A549 (cell line): ENCODE results near the gene SETD2. TPM values are rescaled to one million over a fixed set of nuclear protein-coding genes. Genes with fewer than 3 reads are reported as not detected.

Experiments used
- ATAC-seq, 2 experiments: fragments of 200-7000 bp in 1 of 2; fragments of >200 bp in 1 of 2; cut with Nextera tagmentation in 1 of 2; cut with Tn5 transposase in 1 of 2; 3 replicates each; pipeline versions ENCODE4 v1.8.0 to v1.9.1; 2018 to 2020; ENCODE audit warnings: mild to moderate bottlenecking in 1 of 2, moderate library complexity in 1 of 2
- CTCF ChIA-PET: fragments of 300-600 bp; sonication (Branson Sonifier 250); formaldehyde crosslinking; extraction: SDS; loops from one replicate; lab custom pipeline; 2021; ENCODE audit warnings: antibody characterized with exemption, inconsistent platforms; lab: Yijun Ruan, JAX
- POLR2A ChIA-PET: fragments of 350-600 bp; formaldehyde crosslinking; extraction: SDS; loops from one replicate; lab custom pipeline; 2021; ENCODE audit warnings: antibody characterized with exemption, inconsistent platforms; lab: Yijun Ruan, JAX
- DNase-seq, 2 experiments: peaks; one replicate each; pipeline versions ENCODE4 v3.0.0 to v3.0.0-alpha.2; 2011 to 2016; ENCODE audit warnings: low read depth in 1 of 2, low spot score in 1 of 2
- FAIRE-seq: peaks from 2 replicates; lab custom pipeline; 2011; peaks lifted over from hg19 to GRCh38; lab: Jason Lieb, UNC
- H3K27ac ChIP-seq, 2 experiments: fragments of >200 bp; sonication (Bioruptor Twin); formaldehyde crosslinking; 3 replicates each; pipeline ENCODE4 v1.5.1; 2016 to 2017
- H3K4me1 ChIP-seq: fragments of >200 bp; sonication (Bioruptor Twin); formaldehyde crosslinking; 3 replicates; pipeline ENCODE4 v1.6.1; 2016
- H3K4me2 ChIP-seq: fragments of >200 bp; sonication (Bioruptor Twin); formaldehyde crosslinking; 3 replicates; pipeline ENCODE4 v1.6.1; 2016
- H3K4me3 ChIP-seq: fragments of >200 bp; sonication (Bioruptor Twin); formaldehyde crosslinking; 3 replicates; pipeline ENCODE4 v1.5.1; 2016
- H3K9me3 ChIP-seq: fragments of >200 bp; sonication (Bioruptor Twin); formaldehyde crosslinking; 3 replicates; pipeline ENCODE4 v1.6.1; 2016
- BHLHE40 ChIP-seq: IDR thresholded peaks from 2 replicates; pipeline ENCODE4 v1.6.1; 2012; ENCODE audit warnings: low read depth, low read length, inconsistent platforms
- CBX8 ChIP-seq: fragments of 200-600 bp; sonication (generic); IDR thresholded peaks from 2 replicates; pipeline ENCODE4 v1.6.1; 2016
- EHF ChIP-seq: fragments of 250-450 bp; sonication (Bioruptor Pico); IDR thresholded peaks from 2 replicates; pipeline ENCODE4 v1.5.0; 2020; ENCODE audit warnings: mild to moderate bottlenecking
- EHMT2 ChIP-seq: fragments of 200-600 bp; sonication (generic); IDR thresholded peaks from 2 replicates; pipeline ENCODE4 v1.6.1; 2016; ENCODE audit warnings: antibody characterized with exemption, low read depth, mild to moderate bottlenecking, moderate library complexity
- FOSB ChIP-seq: fragments of 250-450 bp; sonication (Bioruptor Pico); IDR thresholded peaks from 2 replicates; pipeline ENCODE4 v1.5.0; 2020; ENCODE audit warnings: mild to moderate bottlenecking, moderate library complexity
- FOXS1 ChIP-seq: fragments of 250-450 bp; sonication (Bioruptor Pico); IDR thresholded peaks from 2 replicates; pipeline ENCODE4 v1.5.0; 2020; ENCODE audit warnings: mild to moderate bottlenecking, moderate library complexity
- GATA3 ChIP-seq: IDR thresholded peaks from 2 replicates; pipeline ENCODE4 v1.6.1; 2012; ENCODE audit warnings: borderline replicate concordance
- HES2 ChIP-seq: fragments of >200 bp; sonication (Bioruptor Twin); formaldehyde crosslinking; IDR thresholded peaks from 2 replicates; pipeline ENCODE4 v1.6.1; 2016
- HOXB13 ChIP-seq: fragments of 250-450 bp; sonication (Bioruptor Pico); IDR thresholded peaks from 2 replicates; pipeline ENCODE4 v1.5.0; 2020; ENCODE audit warnings: low read depth, mild to moderate bottlenecking, moderate library complexity
- JUN ChIP-seq, 2 experiments: fragments of >200 bp; sonication (Bioruptor Twin); formaldehyde crosslinking; IDR thresholded peaks; 2 replicates in 1 of 2; 3 replicates in 1 of 2; pipeline ENCODE4 v1.6.1; 2016 to 2017
- KDM5A ChIP-seq: fragments of 200-600 bp; sonication (generic); IDR thresholded peaks from 2 replicates; pipeline ENCODE4 v1.6.1; 2016; ENCODE audit warnings: antibody characterized with exemption, mild to moderate bottlenecking
- MYC ChIP-seq: IDR thresholded peaks from 2 replicates; pipeline ENCODE4 v1.6.1; 2012; ENCODE audit warnings: mild to moderate bottlenecking, inconsistent platforms, low read length, improper control_type of control experiment, borderline replicate concordance
- NPAS2 ChIP-seq: fragments of 250-450 bp; sonication (Bioruptor Pico); IDR thresholded peaks from 2 replicates; pipeline ENCODE4 v1.8.0; 2022; ENCODE audit warnings: mild to moderate bottlenecking, moderate library complexity, borderline replicate concordance
- RAD21 ChIP-seq, 2 experiments: fragments of >200 bp in 1 of 2; sonication (Bioruptor Twin) in 1 of 2; formaldehyde crosslinking in 1 of 2; IDR thresholded peaks in 1 of 2; conservative IDR thresholded peaks in 1 of 2; 2 replicates in 1 of 2; 3 replicates in 1 of 2; pipeline ENCODE4 v1.6.1; 2012 to 2018; ENCODE audit warnings: inconsistent platforms in 1 of 2
- SMC3 ChIP-seq: fragments of >200 bp; sonication (Bioruptor Twin); formaldehyde crosslinking; IDR thresholded peaks from 3 replicates; pipeline ENCODE4 v1.6.1; 2018; ENCODE audit warnings: inconsistent platforms
- SREBF2 ChIP-seq: fragments of 450-650 bp; IDR thresholded peaks from 2 replicates; pipeline ENCODE4 v1.6.1; 2014; ENCODE audit warnings: mild to moderate bottlenecking, moderate library complexity
- TFCP2L1 ChIP-seq: fragments of 250-450 bp; sonication (Bioruptor Pico); IDR thresholded peaks from 2 replicates; pipeline ENCODE4 v1.5.0; 2021; ENCODE audit warnings: mild to moderate bottlenecking
- TP53 ChIP-seq: fragments of 250-450 bp; sonication (Bioruptor Pico); IDR thresholded peaks from 2 replicates; pipeline ENCODE4 v1.5.0; 2021; ENCODE audit warnings: mild to moderate bottlenecking, moderate library complexity
- ZC3H11A ChIP-seq: fragments of 450-650 bp; IDR thresholded peaks from 2 replicates; pipeline ENCODE4 v1.6.1; 2014; ENCODE audit warnings: antibody characterized with exemption, mild to moderate bottlenecking
- ZFP36 ChIP-seq: fragments of 450-650 bp; IDR thresholded peaks from 2 replicates; pipeline ENCODE4 v1.6.1; 2014; ENCODE audit warnings: borderline replicate concordance; ENCODE audit not compliant: partially characterized antibody
- WGBS: methylation state at CpG from one replicate; pipeline ENCODE4 v1.1.6; 2017; ENCODE audit errors: missing lambda C conversion rate; 5-methylcytosine and 5-hydroxymethylcytosine counted together
- polyA plus RNA-seq, 4 experiments: library from polyadenylated mRNA; depleted of rRNA in 3 of 4; stranded (reverse); fragments of >200 nt; fragmentation: RNase III in 1 of 4; extraction: RNeasy Plus Mini Kit Qiagen cat#74134 plus additional on column Dnase treatment in 1 of 4; gene quantifications; 2 replicates in 3 of 4; 3 replicates in 1 of 4; pipeline ENCODE4 v1.2.3, GENCODE V29; 2011 to 2017
- TF ChIP-seq, protein P1 (sequence below): fragments of 200-600 bp; sonication (generic); IDR thresholded peaks from 2 replicates; pipeline ENCODE4 v1.6.1; 2016; ENCODE audit warnings: antibody characterized with exemption, mild to moderate bottlenecking, moderate library complexity
- TF ChIP-seq, protein P2 (sequence below): IDR thresholded peaks from 2 replicates; pipeline ENCODE4 v1.6.1; 2012
- TF ChIP-seq, protein P3 (sequence below): IDR thresholded peaks from 2 replicates; pipeline ENCODE4 v1.6.1; 2012; ENCODE audit warnings: low read depth, borderline replicate concordance
- TF ChIP-seq, protein P4 (sequence below): fragments of >200 bp; sonication (Bioruptor Twin); formaldehyde crosslinking; IDR thresholded peaks from 3 replicates; pipeline ENCODE4 v1.6.1; 2016
- TF ChIP-seq, protein P5 (sequence below): fragments of 450-650 bp; IDR thresholded peaks from 2 replicates; pipeline ENCODE4 v1.6.1; 2014; ENCODE audit warnings: antibody characterized with exemption
- TF ChIP-seq, protein P6 (sequence below): IDR thresholded peaks from 2 replicates; pipeline ENCODE4 v1.6.1; 2012
- TF ChIP-seq, protein P7 (sequence below): fragments of 150-350 bp; IDR thresholded peaks from 2 replicates; pipeline ENCODE4 v1.6.1; 2014; ENCODE audit warnings: low read depth, mild to moderate bottlenecking, low read length

Gene SETD2
- polyA plus RNA-seq, 2 of the 4 experiments (the other 2 are of a cell fraction) = 16.8 to 26.1 TPM

DNA sequence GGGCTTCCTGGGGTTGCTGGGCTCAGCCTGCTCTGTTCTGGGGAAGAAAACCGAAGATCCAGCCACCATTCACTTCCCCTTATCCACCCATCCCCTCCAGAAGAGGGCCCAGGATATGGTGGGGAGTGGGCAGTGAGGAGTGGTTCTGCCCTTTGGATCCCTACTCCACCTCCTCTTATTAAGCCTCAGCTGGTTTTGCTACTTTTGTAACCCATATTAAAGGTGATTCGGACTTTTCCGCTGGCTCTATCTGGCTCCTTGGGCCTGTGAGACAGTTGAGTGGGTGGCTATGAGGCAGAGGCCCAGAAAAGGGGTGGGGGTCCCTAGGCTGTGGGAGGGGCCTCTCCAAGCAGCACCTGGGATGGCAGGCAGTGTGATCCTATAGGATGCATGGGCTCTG lies 150.7 kb downstream of the SETD2 start:
- ATAC-seq = no peak
- Histone ChIP-seq H3K4me3 (no peak overlapping the region), H3K27ac (no peak overlapping the region), H3K4me1 (no peaks in the 10 kb centered on the region), H3K4me2 (no peak overlapping the region), H3K9me3 (no peaks in the 10 kb centered on the region)
- WGBS = 92% methylated on average over 3 of the region's 3 CpGs
- ChIA-PET POLR2A (no interaction called here), CTCF (interaction anchor here (1.2 kb wide), 1 partner anchor 15 kb away, joined by 3 read pairs; no protein-coding TSS in a partner anchor)
- DNase-seq = no peak
- no peak for FAIRE-seq
- TF ChIP-seq, protein P1, sequence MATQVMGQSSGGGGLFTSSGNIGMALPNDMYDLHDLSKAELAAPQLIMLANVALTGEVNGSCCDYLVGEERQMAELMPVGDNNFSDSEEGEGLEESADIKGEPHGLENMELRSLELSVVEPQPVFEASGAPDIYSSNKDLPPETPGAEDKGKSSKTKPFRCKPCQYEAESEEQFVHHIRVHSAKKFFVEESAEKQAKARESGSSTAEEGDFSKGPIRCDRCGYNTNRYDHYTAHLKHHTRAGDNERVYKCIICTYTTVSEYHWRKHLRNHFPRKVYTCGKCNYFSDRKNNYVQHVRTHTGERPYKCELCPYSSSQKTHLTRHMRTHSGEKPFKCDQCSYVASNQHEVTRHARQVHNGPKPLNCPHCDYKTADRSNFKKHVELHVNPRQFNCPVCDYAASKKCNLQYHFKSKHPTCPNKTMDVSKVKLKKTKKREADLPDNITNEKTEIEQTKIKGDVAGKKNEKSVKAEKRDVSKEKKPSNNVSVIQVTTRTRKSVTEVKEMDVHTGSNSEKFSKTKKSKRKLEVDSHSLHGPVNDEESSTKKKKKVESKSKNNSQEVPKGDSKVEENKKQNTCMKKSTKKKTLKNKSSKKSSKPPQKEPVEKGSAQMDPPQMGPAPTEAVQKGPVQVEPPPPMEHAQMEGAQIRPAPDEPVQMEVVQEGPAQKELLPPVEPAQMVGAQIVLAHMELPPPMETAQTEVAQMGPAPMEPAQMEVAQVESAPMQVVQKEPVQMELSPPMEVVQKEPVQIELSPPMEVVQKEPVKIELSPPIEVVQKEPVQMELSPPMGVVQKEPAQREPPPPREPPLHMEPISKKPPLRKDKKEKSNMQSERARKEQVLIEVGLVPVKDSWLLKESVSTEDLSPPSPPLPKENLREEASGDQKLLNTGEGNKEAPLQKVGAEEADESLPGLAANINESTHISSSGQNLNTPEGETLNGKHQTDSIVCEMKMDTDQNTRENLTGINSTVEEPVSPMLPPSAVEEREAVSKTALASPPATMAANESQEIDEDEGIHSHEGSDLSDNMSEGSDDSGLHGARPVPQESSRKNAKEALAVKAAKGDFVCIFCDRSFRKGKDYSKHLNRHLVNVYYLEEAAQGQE = no peak
- TF ChIP-seq EHF (CRISPR knock-in tag) = no peak
- TF ChIP-seq BHLHE40 = no peak
- TF ChIP-seq TP53 (CRISPR knock-in tag) = no peak
- TF ChIP-seq, protein P2, sequence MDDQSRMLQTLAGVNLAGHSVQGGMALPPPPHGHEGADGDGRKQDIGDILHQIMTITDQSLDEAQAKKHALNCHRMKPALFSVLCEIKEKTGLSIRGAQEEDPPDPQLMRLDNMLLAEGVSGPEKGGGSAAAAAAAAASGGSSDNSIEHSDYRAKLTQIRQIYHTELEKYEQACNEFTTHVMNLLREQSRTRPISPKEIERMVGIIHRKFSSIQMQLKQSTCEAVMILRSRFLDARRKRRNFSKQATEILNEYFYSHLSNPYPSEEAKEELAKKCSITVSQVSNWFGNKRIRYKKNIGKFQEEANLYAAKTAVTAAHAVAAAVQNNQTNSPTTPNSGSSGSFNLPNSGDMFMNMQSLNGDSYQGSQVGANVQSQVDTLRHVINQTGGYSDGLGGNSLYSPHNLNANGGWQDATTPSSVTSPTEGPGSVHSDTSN = no peak
- TF ChIP-seq, protein P3, sequence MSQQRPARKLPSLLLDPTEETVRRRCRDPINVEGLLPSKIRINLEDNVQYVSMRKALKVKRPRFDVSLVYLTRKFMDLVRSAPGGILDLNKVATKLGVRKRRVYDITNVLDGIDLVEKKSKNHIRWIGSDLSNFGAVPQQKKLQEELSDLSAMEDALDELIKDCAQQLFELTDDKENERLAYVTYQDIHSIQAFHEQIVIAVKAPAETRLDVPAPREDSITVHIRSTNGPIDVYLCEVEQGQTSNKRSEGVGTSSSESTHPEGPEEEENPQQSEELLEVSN = no peak
- TF ChIP-seq, protein P4, sequence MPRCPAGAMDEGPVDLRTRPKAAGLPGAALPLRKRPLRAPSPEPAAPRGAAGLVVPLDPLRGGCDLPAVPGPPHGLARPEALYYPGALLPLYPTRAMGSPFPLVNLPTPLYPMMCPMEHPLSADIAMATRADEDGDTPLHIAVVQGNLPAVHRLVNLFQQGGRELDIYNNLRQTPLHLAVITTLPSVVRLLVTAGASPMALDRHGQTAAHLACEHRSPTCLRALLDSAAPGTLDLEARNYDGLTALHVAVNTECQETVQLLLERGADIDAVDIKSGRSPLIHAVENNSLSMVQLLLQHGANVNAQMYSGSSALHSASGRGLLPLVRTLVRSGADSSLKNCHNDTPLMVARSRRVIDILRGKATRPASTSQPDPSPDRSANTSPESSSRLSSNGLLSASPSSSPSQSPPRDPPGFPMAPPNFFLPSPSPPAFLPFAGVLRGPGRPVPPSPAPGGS = no peak
- no peak for TF ChIP-seq NPAS2
- no peak for TF ChIP-seq JUN (IDR thresholded peaks at IDR 0.05)
- no peak for TF ChIP-seq GATA3
- no peak for TF ChIP-seq SMC3
- TF ChIP-seq ZC3H11A = no peak

- TF ChIP-seq FOSB (CRISPR knock-in tag) (no peak), RAD21 (conservative IDR thresholded peaks at IDR 0.05 in 1 of 2, IDR thresholded peaks at IDR 0.05 in 1 of 2) (no peak), ZC3H11A (no peak), EHMT2 (no peak), CBX8 (no peak), TFCP2L1 (CRISPR knock-in tag) (no peak), KDM5A (no peak), FOXS1 (no peak), SREBF2 (no peak), JUN (IDR thresholded peaks at IDR 0.05) (no peak), ZFP36 (no peak), MYC (no peak), GATA3 (no peak), HOXB13 (no peak), HES2 (no peak)
- TF ChIP-seq, protein P5, sequence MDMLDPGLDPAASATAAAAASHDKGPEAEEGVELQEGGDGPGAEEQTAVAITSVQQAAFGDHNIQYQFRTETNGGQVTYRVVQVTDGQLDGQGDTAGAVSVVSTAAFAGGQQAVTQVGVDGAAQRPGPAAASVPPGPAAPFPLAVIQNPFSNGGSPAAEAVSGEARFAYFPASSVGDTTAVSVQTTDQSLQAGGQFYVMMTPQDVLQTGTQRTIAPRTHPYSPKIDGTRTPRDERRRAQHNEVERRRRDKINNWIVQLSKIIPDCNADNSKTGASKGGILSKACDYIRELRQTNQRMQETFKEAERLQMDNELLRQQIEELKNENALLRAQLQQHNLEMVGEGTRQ = no peak
- TF ChIP-seq, protein P6, sequence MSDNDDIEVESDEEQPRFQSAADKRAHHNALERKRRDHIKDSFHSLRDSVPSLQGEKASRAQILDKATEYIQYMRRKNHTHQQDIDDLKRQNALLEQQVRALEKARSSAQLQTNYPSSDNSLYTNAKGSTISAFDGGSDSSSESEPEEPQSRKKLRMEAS = no peak
- TF ChIP-seq, protein P7, sequence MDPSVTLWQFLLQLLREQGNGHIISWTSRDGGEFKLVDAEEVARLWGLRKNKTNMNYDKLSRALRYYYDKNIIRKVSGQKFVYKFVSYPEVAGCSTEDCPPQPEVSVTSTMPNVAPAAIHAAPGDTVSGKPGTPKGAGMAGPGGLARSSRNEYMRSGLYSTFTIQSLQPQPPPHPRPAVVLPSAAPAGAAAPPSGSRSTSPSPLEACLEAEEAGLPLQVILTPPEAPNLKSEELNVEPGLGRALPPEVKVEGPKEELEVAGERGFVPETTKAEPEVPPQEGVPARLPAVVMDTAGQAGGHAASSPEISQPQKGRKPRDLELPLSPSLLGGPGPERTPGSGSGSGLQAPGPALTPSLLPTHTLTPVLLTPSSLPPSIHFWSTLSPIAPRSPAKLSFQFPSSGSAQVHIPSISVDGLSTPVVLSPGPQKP = no peak
- Histone ChIP-seq H3K4me2 (no peak overlapping the region), H3K4me1 (no peaks in the 10 kb centered on the region), H3K4me3 (no peak overlapping the region), H3K9me3 (no peaks in the 10 kb centered on the region), H3K27ac (no peak overlapping the region)
- no peak for DNase-seq
- WGBS = 90% methylated on average over 4 of the region's 10 CpGs
- FAIRE-seq = no peak
- ChIA-PET CTCF (interaction anchor here (1.2 to 1.6 kb wide), 2 partner anchors 14 to 89 kb away, joined by 3 read pairs; no protein-coding TSS in a partner anchor), POLR2A (no interaction called here)
- ATAC-seq = peak in 1 of 2 experiments; percentile 6; a peak in 2 of 6 replicates
These were observed 151.3 kb downstream of the SETD2 start for GRCh38 chr3:47012342-47013230.
